Neural progenitor cell (in vitro differentiated cells): Measurements from ENCODE around the gene SERPINB10.

Source experiments
- EZH2 ChIP-seq: fragments of 200-600 bp; sonication (generic); IDR thresholded peaks from 2 replicates; pipeline ENCODE4 v1.6.1; 2017; ENCODE audit warnings: antibody characterized with exemption, mild to moderate bottlenecking, moderate library complexity
- EZH2phosphoT487 ChIP-seq: fragments of 200-600 bp; sonication (generic); IDR thresholded peaks from 2 replicates; pipeline ENCODE4 v1.6.1; 2017; ENCODE audit warnings: antibody characterized with exemption
- TF ChIP-seq, protein P1 (sequence below): fragments of 200-600 bp; sonication (generic); IDR thresholded peaks from 2 replicates; pipeline ENCODE4 v1.5.1; 2017; ENCODE audit warnings: antibody characterized with exemption, mild to moderate bottlenecking

DNA sequence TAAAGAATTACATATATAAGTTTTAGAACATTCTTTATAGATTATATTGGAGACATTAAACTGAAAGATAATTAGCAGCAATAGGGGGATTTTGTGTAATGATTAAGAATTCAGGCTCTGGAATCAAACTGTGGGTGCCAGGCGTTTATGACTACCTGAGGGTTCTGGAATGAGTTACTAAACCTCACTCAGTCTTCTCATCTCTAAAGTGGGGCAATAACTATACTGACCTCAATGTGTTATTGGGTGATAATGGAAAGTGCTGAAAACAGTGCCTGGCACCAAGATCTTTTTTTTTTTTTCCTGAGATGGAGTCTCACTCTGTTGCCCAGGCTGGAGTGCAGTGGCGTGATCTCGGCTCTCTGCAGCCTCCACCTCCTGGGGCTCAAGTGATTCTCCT lies 69.3 kb downstream of the SERPINB10 start:
- TF ChIP-seq EZH2 (no peak), EZH2phosphoT487 (no peak)
- TF ChIP-seq, protein P1, sequence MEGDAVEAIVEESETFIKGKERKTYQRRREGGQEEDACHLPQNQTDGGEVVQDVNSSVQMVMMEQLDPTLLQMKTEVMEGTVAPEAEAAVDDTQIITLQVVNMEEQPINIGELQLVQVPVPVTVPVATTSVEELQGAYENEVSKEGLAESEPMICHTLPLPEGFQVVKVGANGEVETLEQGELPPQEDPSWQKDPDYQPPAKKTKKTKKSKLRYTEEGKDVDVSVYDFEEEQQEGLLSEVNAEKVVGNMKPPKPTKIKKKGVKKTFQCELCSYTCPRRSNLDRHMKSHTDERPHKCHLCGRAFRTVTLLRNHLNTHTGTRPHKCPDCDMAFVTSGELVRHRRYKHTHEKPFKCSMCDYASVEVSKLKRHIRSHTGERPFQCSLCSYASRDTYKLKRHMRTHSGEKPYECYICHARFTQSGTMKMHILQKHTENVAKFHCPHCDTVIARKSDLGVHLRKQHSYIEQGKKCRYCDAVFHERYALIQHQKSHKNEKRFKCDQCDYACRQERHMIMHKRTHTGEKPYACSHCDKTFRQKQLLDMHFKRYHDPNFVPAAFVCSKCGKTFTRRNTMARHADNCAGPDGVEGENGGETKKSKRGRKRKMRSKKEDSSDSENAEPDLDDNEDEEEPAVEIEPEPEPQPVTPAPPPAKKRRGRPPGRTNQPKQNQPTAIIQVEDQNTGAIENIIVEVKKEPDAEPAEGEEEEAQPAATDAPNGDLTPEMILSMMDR: no peak
